Lower leg skin (tissue), 4 donors: ENCODE data around the gene ZNF512. TPM values are rescaled to one million over a fixed set of nuclear protein-coding genes. Genes with fewer than 3 reads are reported as not detected.

Experiments used
- DNase-seq, 2 donors: peaks; one replicate each; pipeline ENCODE4 v3.0.0-alpha.2; 2019; ENCODE audit warnings: low spot score in 2 of 2
- H3K4me3 ChIP-seq: fragments of 200-600 bp; sonication (generic); 2 replicates; pipeline ENCODE4 v1.5.1; 2017; ENCODE audit warnings: mild to moderate bottlenecking, low read depth; ENCODE audit not compliant: poor library complexity, severe bottlenecking
- CTCF ChIP-seq, 3 donors: fragments of 450-650 bp; IDR thresholded peaks; one replicate each; pipeline ENCODE4 v1.5.1; 2016; ENCODE audit warnings: antibody characterized with exemption in 3 of 3, mild to moderate bottlenecking in 3 of 3, moderate library complexity in 2 of 3
- POLR2A ChIP-seq, 2 donors: fragments of 450-650 bp; IDR thresholded peaks; one replicate each; pipeline ENCODE4 v1.6.1; 2016 to 2017; ENCODE audit warnings: antibody characterized with exemption in 2 of 2, mild to moderate bottlenecking in 1 of 2, moderate library complexity in 1 of 2
- WGBS, 2 donors: methylation state at CpG; one replicate each; pipeline ENCODE4 v1.1.5; 2018; 5-methylcytosine and 5-hydroxymethylcytosine counted together
- intact Hi-C: fragments of 100-400 bp; cut with DNase I; formaldehyde crosslinking; loops from one replicate; pipeline ENCODE4 v1.15.0; 2023; ENCODE audit warnings: low total_unique reads
- total RNA-seq, 4 donors: library from RNA; depleted of rRNA; stranded (reverse); fragments of >200 nt; gene quantifications; one replicate each; pipeline ENCODE4 v1.1.0, GENCODE V29; 2016

The ZNF512 gene
- total RNA-seq, 4 donors from 2014 or later: 3.5 to 17.6 (median 12.6) TPM

GRCh38 chr2:27573452-27573851 is 9.4 kb upstream of the ZNF512 start:
- no peak for DNase-seq
- intact Hi-C loops: no loop called here
- 87 to 94% methylated on average over 3 of the region's 3 CpGs for WGBS, 2 donors
- H3K4me3 ChIP-seq: no peak overlapping the region
- TF ChIP-seq CTCF (IDR thresholded peaks at IDR 0.05) (no peak), POLR2A (IDR thresholded peaks at IDR 0.05) (no peak)

- DNase-seq: no peak
- 94% methylated on average over 19 of the region's 19 CpGs for WGBS, 2 donors
- intact Hi-C loops: no loop called here
- TF ChIP-seq POLR2A (IDR thresholded peaks at IDR 0.05) (no peak), CTCF (IDR thresholded peaks at IDR 0.05) (no peak)
- H3K4me3 ChIP-seq: no peak overlapping the region
These were observed 1.3 kb upstream of the ZNF512 start for GRCh38 chr2:27581417-27582128.

- intact Hi-C loops: no loop called here
- TF ChIP-seq POLR2A (IDR thresholded peaks at IDR 0.05): no peak
- no peak for TF ChIP-seq CTCF (IDR thresholded peaks at IDR 0.05)
- WGBS, 2 donors: 84 to 85% methylated on average over 14 to 16 of the region's 16 CpGs
These were observed 630 bp upstream of the ZNF512 start for GRCh38 chr2:27582129-27582694.

GRCh38 chr2:27583390-27583915 is 611 bp downstream of the ZNF512 start:
- 6% methylated on average over 12 of the region's 12 CpGs for WGBS, 2 donors
- intact Hi-C loops: no loop called here
- H3K4me3 ChIP-seq: peak overlapping the region; percentile 75
- no peak for DNase-seq
- TF ChIP-seq CTCF (IDR thresholded peaks at IDR 0.05) (no peak), POLR2A (IDR thresholded peaks at IDR 0.05) (no peak)

More at GRCh38 chr2:27582129-27582694, 630 bp upstream of the ZNF512 start:
- DNase-seq: no peak
- H3K4me3 ChIP-seq: peak overlapping the region; percentile 75

- no peak for TF ChIP-seq POLR2A (IDR thresholded peaks at IDR 0.05)
- no peak for TF ChIP-seq CTCF (IDR thresholded peaks at IDR 0.05)
- DNase-seq: no peak
- H3K4me3 ChIP-seq: no peak overlapping the region
- WGBS, 2 donors: 79 to 81% methylated on average over 3 of the region's 3 CpGs
- intact Hi-C loops: no loop called here
These were observed 1.8 kb downstream of the ZNF512 start for GRCh38 chr2:27584597-27584996.
